Gastroesophageal sphincter (tissue), 3 donors: ENCODE results near the gene PRM1.

Experiments
- EP300 ChIP-seq: sonication (generic); formaldehyde crosslinking; IDR thresholded peaks from one replicate; pipeline ENCODE4 v1.6.1; 2017; ENCODE audit warnings: antibody characterized with exemption, mild to moderate bottlenecking
- TF ChIP-seq, protein P1 (sequence below), 4 experiments: fragments of 200-600 bp in 2 of 4; fragments of 450-650 bp in 2 of 4; sonication (generic) in 1 of 4; IDR thresholded peaks; one replicate each; pipeline ENCODE4 v1.5.1; 2017 to 2019; ENCODE audit warnings: antibody characterized with exemption in 4 of 4, mild to moderate bottlenecking in 2 of 4, moderate library complexity in 2 of 4

DNA sequence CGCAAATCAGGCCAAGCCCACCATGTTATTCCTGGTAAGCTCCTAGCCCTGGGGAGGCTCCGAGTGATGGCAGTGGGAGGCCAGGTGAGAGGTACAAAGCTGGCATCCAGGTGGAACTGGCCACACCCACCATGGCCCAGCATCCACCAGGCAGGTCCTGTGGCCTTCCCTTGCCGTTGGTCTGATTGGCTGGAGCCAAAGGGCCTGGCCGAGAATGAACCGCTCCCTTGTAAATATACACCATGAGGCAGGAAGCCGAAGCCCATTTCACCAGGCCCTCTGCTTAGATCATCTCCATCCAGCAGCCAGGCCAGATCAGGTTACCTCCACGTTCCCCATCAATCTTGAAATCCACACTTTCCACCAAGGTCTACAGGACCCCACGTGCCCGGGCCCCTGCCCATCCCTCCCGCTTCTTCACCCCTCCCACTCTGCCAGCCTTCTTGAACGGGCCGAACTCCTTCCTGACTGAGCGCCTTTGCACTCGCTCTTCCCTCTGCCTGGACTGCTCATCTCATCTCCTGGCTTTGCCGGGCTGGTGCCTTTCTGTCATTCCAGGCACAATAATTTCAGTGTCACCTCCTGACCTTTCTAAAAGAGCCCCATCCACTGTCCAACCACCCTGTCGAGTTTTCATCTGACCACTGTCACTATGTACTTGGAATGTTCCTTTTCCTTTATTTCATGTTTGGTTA lies 30.9 kb downstream of the PRM1 start:
- TF ChIP-seq, protein P1, sequence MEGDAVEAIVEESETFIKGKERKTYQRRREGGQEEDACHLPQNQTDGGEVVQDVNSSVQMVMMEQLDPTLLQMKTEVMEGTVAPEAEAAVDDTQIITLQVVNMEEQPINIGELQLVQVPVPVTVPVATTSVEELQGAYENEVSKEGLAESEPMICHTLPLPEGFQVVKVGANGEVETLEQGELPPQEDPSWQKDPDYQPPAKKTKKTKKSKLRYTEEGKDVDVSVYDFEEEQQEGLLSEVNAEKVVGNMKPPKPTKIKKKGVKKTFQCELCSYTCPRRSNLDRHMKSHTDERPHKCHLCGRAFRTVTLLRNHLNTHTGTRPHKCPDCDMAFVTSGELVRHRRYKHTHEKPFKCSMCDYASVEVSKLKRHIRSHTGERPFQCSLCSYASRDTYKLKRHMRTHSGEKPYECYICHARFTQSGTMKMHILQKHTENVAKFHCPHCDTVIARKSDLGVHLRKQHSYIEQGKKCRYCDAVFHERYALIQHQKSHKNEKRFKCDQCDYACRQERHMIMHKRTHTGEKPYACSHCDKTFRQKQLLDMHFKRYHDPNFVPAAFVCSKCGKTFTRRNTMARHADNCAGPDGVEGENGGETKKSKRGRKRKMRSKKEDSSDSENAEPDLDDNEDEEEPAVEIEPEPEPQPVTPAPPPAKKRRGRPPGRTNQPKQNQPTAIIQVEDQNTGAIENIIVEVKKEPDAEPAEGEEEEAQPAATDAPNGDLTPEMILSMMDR (IDR thresholded peaks at IDR 0.05) = no peak
- no peak for TF ChIP-seq EP300
